H9 (cell line): ENCODE results near the gene ZRSR2. TPM values are rescaled to one million over a fixed set of nuclear protein-coding genes. Genes with fewer than 3 reads are reported as not detected.
A peak's percentile ranks its signal among the peaks of the same experiment; 100 is the strongest.

Source experiments
- DNase-seq: peaks from one replicate; pipeline ENCODE4 v3.0.0-alpha.2; 2017
- H2AFZ ChIP-seq: one replicate; pipeline ENCODE4 v1.6.1; 2013; ENCODE audit warnings: mild to moderate bottlenecking, low read length, control low read depth, moderate library complexity
- H2AK5ac ChIP-seq: 2 replicates; pipeline ENCODE4 v1.6.1; 2013; ENCODE audit warnings: low read length, control low read depth, mixed read lengths; ENCODE audit not compliant: insufficient read length
- H2BK120ac ChIP-seq: one replicate; pipeline ENCODE4 v1.6.1; 2013; ENCODE audit warnings: low read depth, mild to moderate bottlenecking, low read length, control low read depth, inconsistent platforms; ENCODE audit not compliant: poor library complexity, severe bottlenecking
- H2BK12ac ChIP-seq: 2 replicates; pipeline ENCODE4 v1.6.1; 2013; ENCODE audit warnings: low read length, control low read depth, mixed read lengths, low read depth; ENCODE audit not compliant: insufficient read length
- H2BK15ac ChIP-seq: 2 replicates; pipeline ENCODE4 v1.6.1; 2013; ENCODE audit warnings: low read depth, low read length, control low read depth
- H2BK20ac ChIP-seq: one replicate; pipeline ENCODE4 v1.6.1; 2013; ENCODE audit warnings: low read depth, mild to moderate bottlenecking, low read length, control low read depth, inconsistent platforms; ENCODE audit not compliant: poor library complexity, severe bottlenecking
- H2BK5ac ChIP-seq: 2 replicates; pipeline ENCODE4 v1.6.1; 2013; ENCODE audit warnings: low read length, control low read depth, mixed read lengths; ENCODE audit not compliant: insufficient read length
- H3K14ac ChIP-seq: 2 replicates; pipeline ENCODE4 v1.6.1; 2013; ENCODE audit warnings: low read length, control low read depth; ENCODE audit not compliant: insufficient read depth
- H3K18ac ChIP-seq: 2 replicates; pipeline ENCODE4 v1.6.1; 2013; ENCODE audit warnings: low read depth, mild to moderate bottlenecking, mixed read lengths, low read length, control low read depth; ENCODE audit not compliant: insufficient read length
- H3K23ac ChIP-seq: 2 replicates; pipeline ENCODE4 v1.6.1; 2013; ENCODE audit warnings: low read length, control low read depth, mixed read lengths, low read depth; ENCODE audit not compliant: insufficient read length
- H3K23me2 ChIP-seq: 2 replicates; pipeline ENCODE4 v1.6.1; 2013; ENCODE audit warnings: low read depth, mild to moderate bottlenecking, mixed read lengths, low read length, control low read depth; ENCODE audit not compliant: insufficient read length, poor library complexity, severe bottlenecking
- H3K27ac ChIP-seq: 2 replicates; pipeline ENCODE4 v1.5.1; 2013; ENCODE audit warnings: low read length, control low read depth, mixed read lengths, low read depth; ENCODE audit not compliant: insufficient read length
- H3K27me3 ChIP-seq: 2 replicates; pipeline ENCODE4 v1.6.1; 2013; ENCODE audit warnings: low read length, control low read depth, inconsistent platforms; ENCODE audit not compliant: insufficient read depth
- H3K4ac ChIP-seq: 2 replicates; pipeline ENCODE4 v1.6.1; 2013; ENCODE audit warnings: low read depth, mild to moderate bottlenecking, control low read depth, inconsistent platforms, low read length, moderate library complexity
- H3K4me1 ChIP-seq: 2 replicates; pipeline ENCODE4 v1.6.1; 2013; ENCODE audit warnings: low read length, control low read depth, inconsistent platforms; ENCODE audit not compliant: insufficient read depth
- H3K4me2 ChIP-seq: 2 replicates; pipeline ENCODE4 v1.6.1; 2013; ENCODE audit warnings: low read length, control low read depth, mixed read lengths; ENCODE audit not compliant: insufficient read length, insufficient read depth
- H3K56ac ChIP-seq: 2 replicates; pipeline ENCODE4 v1.6.1; 2013; ENCODE audit warnings: low read depth, mild to moderate bottlenecking, mixed read lengths, low read length, control low read depth; ENCODE audit not compliant: insufficient read length
- H3K79me1 ChIP-seq: 2 replicates; pipeline ENCODE4 v1.6.1; 2013; ENCODE audit warnings: low read depth, mild to moderate bottlenecking, moderate library complexity, low read length, control low read depth, inconsistent platforms; ENCODE audit not compliant: insufficient read depth, poor library complexity, severe bottlenecking
- H3K79me2 ChIP-seq: 2 replicates; pipeline ENCODE4 v1.6.1; 2013; ENCODE audit warnings: low read length, control low read depth, inconsistent platforms; ENCODE audit not compliant: insufficient read depth
- H3K9ac ChIP-seq: 2 replicates; pipeline ENCODE4 v1.6.1; 2013; ENCODE audit warnings: low read length, control low read depth, mixed read lengths; ENCODE audit not compliant: insufficient read length; ENCODE audit errors: extremely low read depth
- H3K9me3 ChIP-seq: one replicate; pipeline ENCODE4 v1.6.1; 2013; ENCODE audit warnings: low read depth, low read length, inconsistent platforms; ENCODE audit not compliant: control insufficient read depth
- H3T11ph ChIP-seq: one replicate; pipeline ENCODE4 v1.6.1; 2013; ENCODE audit warnings: mild to moderate bottlenecking, low read length, control low read depth, inconsistent platforms
- H4K20me1 ChIP-seq: one replicate; pipeline ENCODE4 v1.6.1; 2013; ENCODE audit not compliant: control insufficient read depth, insufficient read length, insufficient read depth
- H4K5ac ChIP-seq: 2 replicates; pipeline ENCODE4 v1.6.1; 2013; ENCODE audit warnings: low read depth, mild to moderate bottlenecking, mixed read lengths, low read length, control low read depth; ENCODE audit not compliant: insufficient read length
- H4K8ac ChIP-seq: replicated peaks from 2 replicates; pipeline ENCODE4 v1.6.1; 2013; ENCODE audit warnings: low read length, control low read depth, mixed read lengths, low read depth; ENCODE audit not compliant: insufficient read length
- H4K91ac ChIP-seq: 2 replicates; pipeline ENCODE4 v1.6.1; 2013; ENCODE audit warnings: low read depth, mild to moderate bottlenecking, moderate library complexity, mixed read lengths, low read length, control low read depth; ENCODE audit not compliant: insufficient read length
- H3K27ac Mint-ChIP-seq, 3 experiments: 2 replicates in 2 of 3; 3 replicates in 1 of 3; pipeline ENCODE4 v1.8.0; 2020 to 2021; ENCODE audit warnings: mixed read lengths in 3 of 3, mild to moderate bottlenecking in 1 of 3, moderate library complexity in 1 of 3
- H3K27me3 Mint-ChIP-seq: 2 replicates; pipeline ENCODE4 v1.8.0; 2021; ENCODE audit warnings: low read depth, mild to moderate bottlenecking, moderate library complexity, mixed read lengths
- H3K36me3 Mint-ChIP-seq, 3 experiments: 2 replicates in 2 of 3; 3 replicates in 1 of 3; pipeline ENCODE4 v1.8.0; 2020 to 2021; ENCODE audit warnings: low read depth in 3 of 3, mixed read lengths in 3 of 3; ENCODE audit not compliant: insufficient read depth in 1 of 3
- H3K4me1 Mint-ChIP-seq, 2 experiments: 2 replicates each; pipeline ENCODE4 v1.8.0; 2020; ENCODE audit warnings: mixed read lengths in 2 of 2
- H3K4me3 Mint-ChIP-seq, 2 experiments: 2 replicates in 1 of 2; 3 replicates in 1 of 2; pipeline ENCODE4 v1.8.0; 2020 to 2021; ENCODE audit warnings: mild to moderate bottlenecking in 2 of 2, mixed read lengths in 2 of 2, moderate library complexity in 1 of 2
- H3K9me3 Mint-ChIP-seq, 2 experiments: 2 replicates in 1 of 2; 3 replicates in 1 of 2; pipeline ENCODE4 v1.8.0; 2020; ENCODE audit warnings: mild to moderate bottlenecking in 2 of 2, mixed read lengths in 2 of 2, moderate library complexity in 1 of 2
- CTCF ChIP-seq: fragments of 200-600 bp; sonication (generic); conservative IDR thresholded peaks from 3 replicates; pipeline ENCODE4 v1.8.0; 2021; ENCODE audit warnings: antibody characterized with exemption, mild to moderate bottlenecking
- WGBS: extraction: QIAGEN DNeasy Blood & Tissue Kit; methylation state at CpG from one replicate; pipeline ENCODE4 v1.1.7; 2013; ENCODE audit warnings: missing lambda C conversion rate, low lambda C conversion rate, mixed read lengths; ENCODE audit not compliant: insufficient read length; ENCODE audit errors: extremely low coverage; 5-methylcytosine and 5-hydroxymethylcytosine counted together
- total RNA-seq: library from RNA; stranded (reverse); gene quantifications from 2 replicates; pipeline ENCODE4 v1.2.1, GENCODE V29; 2021

The ZRSR2 gene
- total RNA-seq, 1 experiment from 2014 or later = 21.1 TPM

DNA sequence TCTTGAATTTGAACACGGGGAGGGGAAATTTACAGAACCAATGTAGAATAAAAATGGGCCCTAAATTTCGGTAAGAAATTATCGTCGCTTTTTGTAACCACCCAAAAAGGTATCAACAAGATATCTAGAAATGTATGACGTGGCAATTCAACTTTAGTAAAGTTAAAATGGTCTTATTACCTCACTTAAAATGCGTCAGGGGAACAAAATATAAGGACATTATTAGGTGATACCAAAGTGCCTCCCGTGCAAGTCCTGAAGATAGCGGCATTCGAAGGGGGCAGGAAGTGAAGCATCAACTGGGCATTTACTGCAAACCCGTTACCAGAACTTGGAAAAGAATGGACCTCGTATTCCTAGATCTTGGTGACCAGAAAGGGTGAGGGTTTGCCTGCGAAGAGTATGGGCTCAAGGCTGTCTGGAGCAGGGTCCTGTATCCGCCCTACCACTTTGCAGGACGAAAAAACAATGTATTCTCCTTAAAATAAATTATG is 63.3 kb downstream of the ZRSR2 start:
- H3K27me3 Mint-ChIP-seq = no peaks in the 10 kb centered on the region
- H3K23me2 ChIP-seq = peaks cover 19% of the 10 kb centered on the region
- no peak overlapping the region for H2BK20ac ChIP-seq
- H2BK15ac ChIP-seq = no peak overlapping the region
- H4K91ac ChIP-seq = no peak overlapping the region
- no peak overlapping the region for H2BK120ac ChIP-seq
- peak overlapping the region; percentile 91 for H3K9ac ChIP-seq
- H3K23ac ChIP-seq = no peak overlapping the region
- H3K4me1 ChIP-seq = no peaks in the 10 kb centered on the region; the same call in 1 of the 2 replicates
- H3K18ac ChIP-seq = no peak overlapping the region
- H3K79me2 ChIP-seq = peaks cover 41% of the 10 kb centered on the region
- peaks cover 41 to 50% (median 48%) of the 10 kb centered on the region in 3 experiments; a peak in 6 of 7 replicates for H3K36me3 Mint-ChIP-seq
- H3K56ac ChIP-seq = no peak overlapping the region
- TF ChIP-seq CTCF = no peak
- H3K79me1 ChIP-seq = no peaks in the 10 kb centered on the region
- H3K9me3 ChIP-seq = no peaks in the 10 kb centered on the region
- peak overlapping the region; percentile 66; the same call in 1 of the 2 replicates for H3K14ac ChIP-seq
- no peak overlapping the region for H3K4ac ChIP-seq
- H3T11ph ChIP-seq = no peak overlapping the region
- H3K9me3 Mint-ChIP-seq = no peaks in the 10 kb centered on the region; a peak in 1 of 5 replicates
- no peak overlapping the region for H2BK5ac ChIP-seq
- H2BK12ac ChIP-seq = no peak overlapping the region
- peak overlapping the region; percentile 96 for H3K4me2 ChIP-seq
- no peaks in the 10 kb centered on the region for H4K20me1 ChIP-seq
- H4K5ac ChIP-seq = no peak overlapping the region
- no peak overlapping the region for H4K8ac ChIP-seq
- no peak for DNase-seq
- H3K27me3 ChIP-seq = no peaks in the 10 kb centered on the region
- H3K27ac Mint-ChIP-seq = peak overlapping the region; percentile 78 to 85 (median 78); a peak in 5 of 7 replicates
- peak overlapping the region; percentile 87 to 93 for H3K4me3 Mint-ChIP-seq
- WGBS = no CpG with 5 or more reads among the region's 14 CpGs
- peaks cover 55 to 59% of the 10 kb centered on the region in 2 experiments for H3K4me1 Mint-ChIP-seq
- H2AFZ ChIP-seq = no peak overlapping the region
- H3K27ac ChIP-seq = peak overlapping the region; percentile 16
- H2AK5ac ChIP-seq = no peak overlapping the region
